ENCODE results near the gene FAM240B.

- TF ChIP-seq CTCF (conservative IDR thresholded peaks at IDR 0.05; ENCODE audit: low read depth, low read length) = no peak
- no peak for TF ChIP-seq ELK1 (IDR thresholded peaks at IDR 0.05; ENCODE audit: borderline replicate concordance, low read depth, low read length)
- no peak for TF ChIP-seq CEBPB (IDR thresholded peaks at IDR 0.05; ENCODE audit: low read depth, low read length)
- no peak for TF ChIP-seq POLR2A (IDR thresholded peaks at IDR 0.05; ENCODE audit: low read depth, low read length)
- no peak for TF ChIP-seq USF2 (IDR thresholded peaks at IDR 0.05; ENCODE audit: low read depth, low read length)
- TF ChIP-seq BHLHE40 (IDR thresholded peaks at IDR 0.05; ENCODE audit: low read depth, low read length) = no peak
- no peak for TF ChIP-seq RFX5 (IDR thresholded peaks at IDR 0.05; ENCODE audit: low read depth, low read length)
- no peak for TF ChIP-seq MAZ (IDR thresholded peaks at IDR 0.05; ENCODE audit: borderline replicate concordance, low read depth, low read length)
- TF ChIP-seq MXI1 (IDR thresholded peaks at IDR 0.05; ENCODE audit: borderline replicate concordance, low read depth, low read length) = no peak
- no peak for TF ChIP-seq FOS (IDR thresholded peaks at IDR 0.05; ENCODE audit: low read depth, low read length)
- no peak for TF ChIP-seq MAFK (IDR thresholded peaks at IDR 0.05; ENCODE audit: low read depth, low read length)
- no peak for TF ChIP-seq RCOR1 (IDR thresholded peaks at IDR 0.05; ENCODE audit: insufficient replicate concordance, low read length)
- no peak for TF ChIP-seq SMC3 (IDR thresholded peaks at IDR 0.05; ENCODE audit: low read depth, low read length)
- TF ChIP-seq RAD21 (IDR thresholded peaks at IDR 0.05; ENCODE audit: low read length) = no peak
Observed at GRCh38 chr9:38694676-38695075, 25.3 kb downstream of the FAM240B start.
